Islet precursor cell (in vitro differentiated cells): Measurements from ENCODE around the gene NPY4R.
"Not testable (repeated sequence)": the region's sequence is repeated elsewhere in the genome, so short reads cannot be mapped to it uniquely, and the experiment has no call there.

Experiments used
- DNase-seq: peaks from one replicate; pipeline ENCODE4 v3.0.0-alpha.2; 2018

The NPY4R gene

GRCh38 chr10:46465765-46466164 lies at the start of gene NPY4R:
NPY4R (minus strand) TSS chr10:46465958; CDS start chr10:46462635, 3,323 bp downstream.
- DNase-seq: not testable (repeated sequence)

DNA sequence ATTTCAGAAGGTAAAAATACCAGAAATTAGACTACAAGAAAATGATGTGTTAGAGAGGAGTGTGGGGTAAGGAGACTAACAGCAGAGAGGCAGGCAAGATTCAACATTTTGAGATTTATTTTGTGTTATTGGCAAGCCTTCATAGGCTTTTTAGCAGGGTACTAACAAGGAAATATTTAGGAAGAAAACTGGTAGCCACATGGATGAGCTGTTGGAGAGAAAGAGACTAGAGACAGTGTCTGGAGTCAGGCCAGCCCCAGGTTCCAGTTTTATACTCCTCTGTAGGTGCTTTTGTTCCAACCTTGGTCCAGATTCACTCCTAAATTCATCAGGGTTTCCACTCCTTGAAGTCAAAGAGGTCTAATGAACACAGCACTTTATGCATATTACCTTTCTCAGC lies 49.6 kb upstream of the NPY4R start:
- peak; percentile 22 for DNase-seq

GRCh38 chr10:46514899-46515298 lies 49.1 kb upstream of the NPY4R start:
- peak; percentile 45 for DNase-seq

DNA sequence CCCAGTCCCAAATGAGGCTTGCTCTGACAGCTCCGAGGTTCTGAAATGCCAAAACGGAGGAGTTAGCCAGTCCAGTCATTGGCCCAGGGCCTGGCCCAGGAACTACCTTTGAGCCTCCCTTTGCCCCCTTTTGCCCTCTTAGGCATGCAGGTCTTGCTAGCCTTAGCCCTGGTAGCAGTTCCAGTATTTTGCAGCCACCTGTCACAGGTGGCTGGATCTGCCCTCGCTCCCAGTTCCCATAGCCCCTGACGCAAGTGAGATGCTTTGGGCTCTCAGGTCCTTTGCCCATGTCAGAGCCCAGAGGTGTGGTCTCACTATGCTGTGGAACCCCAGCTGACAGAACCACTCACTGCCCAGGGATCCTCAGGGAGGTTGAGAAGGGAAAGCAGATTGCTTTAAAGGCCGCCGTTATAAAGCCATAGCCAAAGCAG lies 48.7 kb upstream of the NPY4R start:
- peak; percentile 47 for DNase-seq

DNA sequence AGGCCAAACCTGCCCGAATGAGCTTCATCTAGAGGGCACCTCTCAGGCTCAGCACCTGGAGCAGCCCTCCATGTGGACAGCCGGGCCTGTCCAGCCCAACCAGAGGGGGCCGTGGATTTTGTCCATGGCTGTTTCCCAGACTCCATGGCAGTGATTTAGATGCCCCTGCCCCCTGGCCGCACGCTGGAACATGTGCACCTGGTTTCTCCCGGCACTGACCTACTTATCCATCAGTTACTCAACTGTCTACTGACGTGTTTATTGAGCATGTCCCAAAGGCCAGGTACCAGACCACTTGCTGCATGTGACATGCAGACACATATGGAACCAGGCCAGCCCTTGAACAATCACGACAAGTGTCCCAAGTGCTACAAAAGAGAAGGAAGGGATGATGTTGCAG lies 47.6 kb upstream of the NPY4R start:
- not testable (repeated sequence) for DNase-seq

GRCh38 chr10:46512725-46513124 lies 47.0 kb upstream of the NPY4R start:
- DNase-seq: not testable (repeated sequence)

- DNase-seq: not testable (repeated sequence)
These were observed 46.2 kb upstream of the NPY4R start for GRCh38 chr10:46512002-46512401.

DNA sequence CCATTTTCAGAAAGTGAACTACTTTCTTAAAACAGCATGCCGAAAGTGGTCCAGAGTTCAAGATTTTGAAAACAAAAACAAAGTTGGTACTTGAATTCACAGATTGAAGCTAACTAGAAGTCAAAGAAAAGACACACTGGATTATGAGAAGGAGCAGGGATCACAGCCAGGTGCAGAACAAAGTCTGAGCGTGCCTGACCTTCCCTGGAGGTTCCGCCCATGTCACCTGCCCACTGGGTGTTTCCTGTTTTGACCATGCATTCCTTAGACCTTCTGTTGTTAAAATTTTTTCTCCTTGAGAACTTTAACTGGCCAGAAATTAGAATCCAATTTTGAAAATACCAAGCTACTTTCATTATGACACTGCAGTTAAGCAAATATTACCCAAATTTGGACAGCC lies 34.2 kb upstream of the NPY4R start:
- DNase-seq: not testable (repeated sequence)

- not testable (repeated sequence) for DNase-seq
These were observed 33.4 kb upstream of the NPY4R start for GRCh38 chr10:46498985-46499703.

GRCh38 chr10:46497878-46498277 lies 32.1 kb upstream of the NPY4R start:
- not testable (repeated sequence) for DNase-seq

GRCh38 chr10:46497401-46497800 lies 31.6 kb upstream of the NPY4R start:
- DNase-seq: not testable (repeated sequence)

- not testable (repeated sequence) for DNase-seq
These were observed 25.8 kb upstream of the NPY4R start for GRCh38 chr10:46491364-46492114.

DNA sequence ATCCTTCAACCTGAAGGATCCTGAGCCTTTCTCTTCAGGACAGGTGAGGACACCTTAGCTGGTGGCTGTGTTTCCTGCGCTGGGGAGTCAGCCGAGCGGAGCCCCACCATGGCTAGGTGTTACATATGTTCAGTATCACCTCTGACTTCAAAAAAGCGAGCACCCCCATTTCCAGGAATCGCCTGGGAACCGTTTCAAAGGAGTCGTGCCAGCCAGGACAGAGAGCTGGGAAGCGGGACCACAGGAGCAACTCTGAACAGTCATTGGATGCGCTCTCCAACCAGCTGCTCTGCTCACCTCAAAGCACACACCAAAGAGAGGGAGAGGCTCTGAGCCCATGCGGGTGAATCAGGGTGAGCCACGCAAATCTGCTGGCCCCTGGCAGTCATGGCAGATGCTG lies 24.5 kb upstream of the NPY4R start:
- DNase-seq: not testable (repeated sequence)

GRCh38 chr10:46486459-46486858 lies 20.7 kb upstream of the NPY4R start:
- not testable (repeated sequence) for DNase-seq

GRCh38 chr10:46474746-46475320 lies 9.1 kb upstream of the NPY4R start:
- peak; percentile 21 for DNase-seq

- DNase-seq: not testable (repeated sequence)
These were observed 8.0 kb upstream of the NPY4R start for GRCh38 chr10:46473758-46474157.

GRCh38 chr10:46470134-46470533 lies 4.4 kb upstream of the NPY4R start:
- DNase-seq: not testable (repeated sequence)

GRCh38 chr10:46468119-46468809 lies 2.5 kb upstream of the NPY4R start:
- not testable (repeated sequence) for DNase-seq

DNA sequence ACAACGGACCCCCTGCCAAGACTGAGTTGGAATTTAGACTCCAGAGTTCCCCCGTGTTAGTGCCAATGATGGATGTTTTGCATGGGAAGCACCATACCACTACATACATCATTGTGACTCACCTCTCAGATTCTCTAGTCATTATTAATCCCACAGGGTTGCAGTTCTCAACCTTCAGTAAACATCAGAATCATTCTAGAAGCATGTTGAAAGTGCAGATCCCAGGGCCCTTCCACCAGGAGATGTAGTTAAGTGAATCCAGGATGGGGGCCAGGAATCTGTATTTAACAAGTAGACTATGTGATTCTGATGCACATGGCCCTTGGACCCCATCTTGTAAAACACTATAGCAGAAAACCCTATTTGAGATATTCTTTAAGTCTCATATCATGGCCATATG lies 2.1 kb downstream of the NPY4R start:
- not testable (repeated sequence) for DNase-seq

DNA sequence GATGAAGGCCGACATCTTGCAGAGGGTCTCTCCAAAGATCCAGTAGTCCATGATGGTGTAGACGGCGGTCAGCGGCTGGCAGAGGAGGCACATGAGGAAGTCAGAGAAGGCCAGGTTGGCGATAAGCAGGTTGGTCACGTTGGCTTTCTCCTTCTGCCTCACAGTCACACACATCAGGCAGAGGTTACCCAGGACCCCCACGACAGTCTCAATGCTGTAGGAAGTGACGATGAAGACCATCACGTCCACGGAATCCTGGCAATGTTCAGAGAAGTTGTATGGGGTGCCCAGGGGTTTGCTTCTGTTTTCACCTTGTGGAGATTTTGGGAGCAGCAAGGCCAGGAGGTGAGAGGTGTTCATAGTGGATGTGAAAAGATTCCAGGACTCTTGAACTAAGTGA lies 3.5 kb downstream of the NPY4R start:
- peak; percentile 37 for DNase-seq

- not testable (repeated sequence) for DNase-seq
These were observed 6.2 kb downstream of the NPY4R start for GRCh38 chr10:46459579-46459978.

DNA sequence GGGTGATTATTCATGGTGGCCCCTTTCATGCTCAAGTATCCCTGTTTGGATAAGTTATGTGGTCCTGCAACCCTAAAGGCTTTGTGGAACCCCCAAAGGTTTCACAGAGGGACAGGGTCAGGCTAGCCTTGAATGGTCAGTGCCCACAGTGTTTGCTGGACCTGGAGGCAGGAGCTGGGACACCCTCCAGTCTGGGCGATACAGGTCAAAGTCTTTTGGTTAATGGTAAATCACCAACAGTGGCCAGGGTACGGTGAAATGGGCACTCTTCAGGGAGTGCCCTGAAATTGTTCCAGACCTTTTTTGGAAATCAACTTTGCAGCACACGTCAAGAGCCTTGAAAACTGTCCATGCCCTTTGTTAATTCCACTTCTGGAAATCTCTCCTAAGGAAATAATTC lies 8.7 kb downstream of the NPY4R start:
- not testable (repeated sequence) for DNase-seq

DNA sequence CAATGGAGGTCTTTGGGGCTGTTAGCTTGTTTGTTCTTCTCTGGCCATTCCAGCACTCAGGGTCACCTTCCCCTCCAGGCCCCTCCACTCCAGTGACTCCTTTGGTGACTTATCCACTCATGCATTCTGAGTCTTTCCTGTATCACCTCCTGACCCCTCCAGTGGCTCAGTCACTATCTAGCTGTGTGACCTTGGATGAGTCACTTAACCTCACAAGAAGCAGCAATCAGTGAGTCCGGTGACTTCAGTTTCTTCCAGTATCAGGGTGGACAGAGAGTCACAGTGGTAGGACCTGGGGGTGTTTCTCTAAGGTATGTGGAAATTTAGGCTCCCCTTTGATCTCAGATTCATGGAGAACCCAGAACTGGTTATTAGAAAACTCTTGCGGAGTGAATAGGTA lies 9.8 kb downstream of the NPY4R start:
- not testable (repeated sequence) for DNase-seq
